Stomach (tissue), 9 donors: ENCODE data around the gene CAPRIN1. TPM values are rescaled to one million over a fixed set of nuclear protein-coding genes. Genes with fewer than 3 reads are reported as not detected.
"Not testable (repeated sequence)": the region's sequence is repeated elsewhere in the genome, so short reads cannot be mapped to it uniquely, and the experiment has no call there.

Experiments used
- DNase-seq, 2 donors: peaks; one replicate each; pipeline versions ENCODE4 v3.0.0 to v3.0.0-alpha.2; 2013 to 2019
- H3K27ac ChIP-seq, 5 donors: fragments of 200-600 bp in 4 of 5; sonication (generic) in 4 of 5; one replicate each; pipeline ENCODE4 v1.5.1; 2013 to 2019; ENCODE audit warnings: mild to moderate bottlenecking in 1 of 5, moderate library complexity in 1 of 5
- H3K27me3 ChIP-seq, 3 donors: fragments of 200-600 bp; sonication (generic); one replicate each; pipeline ENCODE4 v1.5.1; 2017 to 2019; ENCODE audit warnings: mixed run types in 1 of 3
- H3K36me3 ChIP-seq, 4 donors: fragments of 200-600 bp; sonication (generic); 1 replicate in 3 of 4; 2 replicates in 1 of 4; pipeline ENCODE4 v1.5.1; 2016 to 2019
- H3K4me1 ChIP-seq, 4 donors: fragments of 200-600 bp; sonication (generic); one replicate each; pipeline ENCODE4 v1.5.1; 2016 to 2019
- H3K4me3 ChIP-seq, 4 donors: fragments of 200-600 bp; sonication (generic) in 3 of 4; one replicate each; pipeline ENCODE4 v1.5.1; 2016 to 2019; ENCODE audit warnings: mild to moderate bottlenecking in 1 of 4
- H3K9me3 ChIP-seq, 4 donors: fragments of 200-600 bp; sonication (generic); one replicate each; pipeline ENCODE4 v1.5.1; 2016 to 2019
- EP300 ChIP-seq: sonication (generic); formaldehyde crosslinking; IDR thresholded peaks from one replicate; pipeline ENCODE4 v1.6.1; 2017; ENCODE audit warnings: antibody characterized with exemption
- POLR2A ChIP-seq, 4 donors: fragments of 450-650 bp; IDR thresholded peaks; one replicate each; pipeline ENCODE4 v1.6.1; 2016; ENCODE audit warnings: antibody characterized with exemption in 4 of 4, control low read depth in 2 of 4, mild to moderate bottlenecking in 1 of 4, moderate library complexity in 1 of 4
- POLR2AphosphoS5 ChIP-seq, 3 donors: sonication (generic); formaldehyde crosslinking; IDR thresholded peaks; one replicate each; pipeline ENCODE4 v1.6.1; 2016; ENCODE audit warnings: antibody characterized with exemption in 3 of 3
- WGBS, 5 donors: extraction: QIAGEN DNeasy Blood & Tissue Kit in 3 of 5; methylation state at CpG; one replicate each; pipeline versions ENCODE4 v1.1.5 to v1.1.7; 2013 to 2018; 5-methylcytosine and 5-hydroxymethylcytosine counted together
- intact Hi-C: fragments of 100-400 bp; cut with DNase I; formaldehyde crosslinking; loops from one replicate; pipeline ENCODE4 v1.15.1; 2023; ENCODE audit warnings: low total_unique reads
- polyA plus RNA-seq, 3 donors: library from polyadenylated mRNA; stranded (reverse); fragments of 200-250 nt; gene quantifications; one replicate each; pipeline ENCODE4 v1.2.3, GENCODE V29; 2013
- total RNA-seq, 5 donors: library from RNA; depleted of rRNA; stranded (reverse); fragments of >200 nt; gene quantifications; one replicate each; pipeline versions ENCODE4 v1.1.0 to v1.2.3, GENCODE V29; 2014 to 2016
- TF ChIP-seq, protein P1 (sequence below), 7 experiments: fragments of 450-650 bp in 4 of 7; fragments of 200-600 bp in 3 of 7; sonication (generic) in 3 of 7; IDR thresholded peaks; one replicate each; pipeline ENCODE4 v1.5.1; 2016 to 2019; ENCODE audit warnings: antibody characterized with exemption in 7 of 7, control low read depth in 2 of 7, mild to moderate bottlenecking in 1 of 7
- donor health status: healthy with polysubstance abuse.
- donor health status: Bipolar disorder and iron deficiency.
- donor health status: healthy.

Gene CAPRIN1
- total and polyA plus RNA-seq, 8 donors, result 57.2 to 290 (median 101) TPM

DNA sequence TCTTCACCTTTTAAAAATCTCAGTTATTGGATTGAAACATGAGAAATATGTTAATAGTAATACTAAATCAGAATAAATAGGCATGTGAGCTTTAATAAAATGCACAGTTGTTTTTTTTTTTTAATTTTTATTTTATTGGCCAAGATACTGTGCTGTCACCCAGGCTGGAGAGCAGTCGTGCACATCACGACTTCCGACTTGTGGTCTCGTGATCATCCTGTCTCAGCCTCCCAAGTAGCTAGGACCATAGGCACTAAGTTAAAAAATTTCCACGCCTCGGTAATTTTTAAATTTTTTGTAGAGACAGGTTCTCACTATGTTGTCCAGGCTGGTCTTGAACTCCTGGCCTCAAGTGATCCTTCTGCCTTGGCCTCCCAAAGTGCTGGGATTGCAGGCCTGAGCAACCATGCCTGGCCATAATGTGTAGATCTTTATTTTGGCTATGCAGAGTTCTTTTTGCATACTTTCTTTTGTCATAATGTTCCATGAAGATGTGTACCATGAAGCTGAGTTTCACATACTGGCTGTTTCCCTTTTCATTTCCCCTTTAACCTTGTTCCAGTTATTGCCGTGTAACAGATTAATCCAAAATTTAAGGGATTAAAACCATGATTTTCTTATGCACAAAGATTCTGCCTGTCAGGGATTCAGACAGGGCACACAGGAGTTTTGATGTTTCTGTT, 16.0 kb downstream of the CAPRIN1 start:
- no peak overlapping the region for H3K4me3 ChIP-seq
- 85 to 91% (median 86%) methylated on average over 7 of the region's 7 CpGs for WGBS, 5 donors
- DNase-seq, result no peak
- H3K27ac ChIP-seq, result peak overlapping the region in 1 of 5 donors; percentile 15
- H3K4me1 ChIP-seq, result peaks cover 19 to 97% (median 62%) of the 10 kb centered on the region in 4 donors
- TF ChIP-seq, protein P1, sequence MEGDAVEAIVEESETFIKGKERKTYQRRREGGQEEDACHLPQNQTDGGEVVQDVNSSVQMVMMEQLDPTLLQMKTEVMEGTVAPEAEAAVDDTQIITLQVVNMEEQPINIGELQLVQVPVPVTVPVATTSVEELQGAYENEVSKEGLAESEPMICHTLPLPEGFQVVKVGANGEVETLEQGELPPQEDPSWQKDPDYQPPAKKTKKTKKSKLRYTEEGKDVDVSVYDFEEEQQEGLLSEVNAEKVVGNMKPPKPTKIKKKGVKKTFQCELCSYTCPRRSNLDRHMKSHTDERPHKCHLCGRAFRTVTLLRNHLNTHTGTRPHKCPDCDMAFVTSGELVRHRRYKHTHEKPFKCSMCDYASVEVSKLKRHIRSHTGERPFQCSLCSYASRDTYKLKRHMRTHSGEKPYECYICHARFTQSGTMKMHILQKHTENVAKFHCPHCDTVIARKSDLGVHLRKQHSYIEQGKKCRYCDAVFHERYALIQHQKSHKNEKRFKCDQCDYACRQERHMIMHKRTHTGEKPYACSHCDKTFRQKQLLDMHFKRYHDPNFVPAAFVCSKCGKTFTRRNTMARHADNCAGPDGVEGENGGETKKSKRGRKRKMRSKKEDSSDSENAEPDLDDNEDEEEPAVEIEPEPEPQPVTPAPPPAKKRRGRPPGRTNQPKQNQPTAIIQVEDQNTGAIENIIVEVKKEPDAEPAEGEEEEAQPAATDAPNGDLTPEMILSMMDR (IDR thresholded peaks at IDR 0.05), result no peak
- TF ChIP-seq POLR2A (IDR thresholded peaks at IDR 0.05) (no peak), EP300 (no peak), POLR2AphosphoS5 (IDR thresholded peaks at IDR 0.05) (no peak)
- H3K36me3 ChIP-seq, result peaks cover 0 to 30% (median 19%) of the 10 kb centered on the region in 4 donors
- H3K27me3 ChIP-seq, result no peaks in the 10 kb centered on the region
- H3K9me3 ChIP-seq, result no peaks in the 10 kb centered on the region
- intact Hi-C loops, result no loop called here

DNA sequence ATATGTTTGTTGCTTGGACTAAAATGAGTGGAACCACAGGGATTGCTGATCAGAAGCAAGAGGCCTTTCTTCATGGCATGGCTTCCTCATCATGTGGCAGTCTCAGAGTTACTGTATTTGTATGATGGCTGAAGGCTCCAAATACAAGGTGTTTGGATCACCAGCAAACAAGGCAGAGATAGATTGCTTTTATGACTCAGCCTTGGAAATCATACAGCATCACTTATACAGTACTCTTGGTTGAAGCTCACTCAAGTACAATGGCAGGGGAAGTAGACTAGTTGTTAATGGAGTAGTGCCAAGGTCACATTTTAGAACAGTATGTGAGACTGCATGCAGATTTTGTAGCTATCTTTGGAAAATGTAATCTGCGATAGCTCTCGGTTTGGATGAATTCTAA, 16.6 kb downstream of the CAPRIN1 start:
- peak in 1 of 2 donors; percentile 37 for DNase-seq
- TF ChIP-seq POLR2A (IDR thresholded peaks at IDR 0.05), result no peak
- TF ChIP-seq, protein P1 (IDR thresholded peaks at IDR 0.05), result no peak
- TF ChIP-seq POLR2AphosphoS5 (IDR thresholded peaks at IDR 0.05), result peak in 1 of 3 donors; percentile 30
- TF ChIP-seq EP300, result no peak
- intact Hi-C loops, result no loop called here
- Histone ChIP-seq H3K27ac (peak overlapping the region in 1 of 5 donors; percentile 15), H3K27me3 (no peaks in the 10 kb centered on the region), H3K4me1 (peaks cover 19 to 97% (median 59%) of the 10 kb centered on the region in 4 donors), H3K36me3 (peaks cover 2 to 36% (median 24%) of the 10 kb centered on the region in 4 donors), H3K4me3 (no peak overlapping the region), H3K9me3 (no peaks in the 10 kb centered on the region)
- 46 to 62% (median 52%) methylated on average over 2 of the region's 2 CpGs for WGBS, 5 donors

DNA sequence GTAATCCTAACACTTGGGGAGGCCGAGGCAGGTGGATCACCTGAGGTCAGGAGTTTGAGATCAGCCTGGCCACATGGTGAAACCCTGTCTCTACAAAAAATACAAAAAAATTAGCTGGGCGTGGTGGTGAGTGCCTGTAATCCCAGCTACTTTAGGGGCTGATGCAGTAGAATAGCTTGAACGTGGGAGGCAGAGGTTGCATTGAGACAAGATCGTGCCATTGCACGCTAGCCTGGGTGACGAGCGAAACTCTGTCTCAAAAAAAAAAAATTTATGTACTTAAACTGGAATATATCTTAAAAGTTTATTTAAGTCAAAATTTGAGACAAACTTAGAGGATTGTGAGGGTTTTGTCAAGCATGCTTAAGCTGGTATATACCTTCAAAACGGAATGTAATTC, 19.8 kb downstream of the CAPRIN1 start:
- H3K4me3 ChIP-seq, H3K9me3 ChIP-seq, H3K27me3 ChIP-seq, intact Hi-C loops, DNase-seq: not testable (repeated sequence)
- Histone ChIP-seq H3K27ac (peak overlapping the region in 1 of 5 donors; percentile 32), H3K36me3 (peaks cover 17 to 49% (median 47%) of the 10 kb centered on the region in 4 donors), H3K4me1 (peaks cover 10 to 97% (median 49%) of the 10 kb centered on the region in 4 donors)
- WGBS, 5 donors, result 76 to 81% (median 79%) methylated on average over 8 of the region's 8 CpGs

- Histone ChIP-seq H3K4me1 (peaks cover 10 to 96% (median 43%) of the 10 kb centered on the region in 4 donors), H3K27ac (peak overlapping the region in 2 of 5 donors; percentile 11 to 32), H3K27me3 (no peaks in the 10 kb centered on the region), H3K9me3 (no peaks in the 10 kb centered on the region), H3K4me3 (no peak overlapping the region), H3K36me3 (peaks cover 25 to 56% (median 54%) of the 10 kb centered on the region in 4 donors)
- TF ChIP-seq EP300 (no peak), POLR2A (IDR thresholded peaks at IDR 0.05) (no peak), POLR2AphosphoS5 (IDR thresholded peaks at IDR 0.05) (no peak)
- TF ChIP-seq, protein P1 (IDR thresholded peaks at IDR 0.05), result no peak
- WGBS, 5 donors, result 61 to 78% (median 71%) methylated on average over 3 of the region's 3 CpGs
- intact Hi-C loops, result no loop called here
- DNase-seq, result no peak
These were observed 20.5 kb downstream of the CAPRIN1 start for GRCh38 chr11:34072041-34072440.

- H3K4me3 ChIP-seq, result no peak overlapping the region
These were observed 21.3 kb downstream of the CAPRIN1 start for GRCh38 chr11:34072832-34073231.

More at GRCh38 chr11:34072832-34073231, 21.3 kb downstream of the CAPRIN1 start:
- H3K27ac ChIP-seq, result peak overlapping the region in 3 of 5 donors; percentile 5 to 70 (median 18)
- TF ChIP-seq, protein P1 (IDR thresholded peaks at IDR 0.05), result no peak
- TF ChIP-seq POLR2A (IDR thresholded peaks at IDR 0.05) (no peak), POLR2AphosphoS5 (IDR thresholded peaks at IDR 0.05) (peak in 1 of 3 donors; percentile 73), EP300 (no peak)
- no peaks in the 10 kb centered on the region for H3K27me3 ChIP-seq
- H3K36me3 ChIP-seq, result peaks cover 28 to 64% (median 62%) of the 10 kb centered on the region in 4 donors
- peaks cover 8 to 91% (median 41%) of the 10 kb centered on the region in 4 donors for H3K4me1 ChIP-seq
- DNase-seq, result peak in 1 of 2 donors; percentile 31
- intact Hi-C loops, result no loop called here
- 45 to 54% (median 50%) methylated on average over 2 of the region's 2 CpGs for WGBS, 5 donors
- no peaks in the 10 kb centered on the region for H3K9me3 ChIP-seq
